Measurements from ENCODE around the gene SDC1.
A peak's percentile ranks its signal among the peaks of the same experiment; 100 is the strongest.

The SDC1 gene

DNA sequence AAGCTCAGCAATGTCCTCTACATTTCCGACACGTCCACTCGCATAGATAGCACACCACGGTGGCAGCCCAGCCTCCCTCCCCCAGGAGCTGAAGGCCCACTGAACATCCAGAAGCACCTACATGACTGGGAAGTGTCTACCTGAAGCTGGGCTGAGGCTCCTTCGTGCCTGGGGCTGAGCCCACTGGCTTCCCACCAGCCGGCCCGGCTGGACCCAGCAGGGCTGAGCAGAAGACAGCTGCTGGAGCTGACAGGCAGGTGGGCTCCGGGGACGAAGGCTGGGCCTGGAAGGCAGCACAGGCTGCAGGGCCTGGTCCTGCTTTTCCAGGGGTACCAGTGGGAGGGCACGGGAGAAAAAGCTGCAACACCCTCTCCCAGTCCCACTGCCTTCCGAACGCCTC is 13.5 kb downstream of the SDC1 start:
- H3K36me3 ChIP-seq (ENCODE audit: control insufficient read depth, insufficient read depth, low read length, severe bottlenecking) = no peaks in the 10 kb centered on the region
- peaks cover 27% of the 10 kb centered on the region for H3K4me1 ChIP-seq (ENCODE audit: control insufficient read depth, insufficient read depth, low read length)
- DNase-seq (ENCODE audit: low read depth) = no peak
- H3K27me3 ChIP-seq (replicated peaks; ENCODE audit: control insufficient read depth, insufficient read depth, low read length) = no peaks in the 10 kb centered on the region
- no peak overlapping the region for H3K4me3 ChIP-seq (ENCODE audit: low read length)
- no peaks in the 10 kb centered on the region for H3K9me3 ChIP-seq (ENCODE audit: control insufficient read depth, low read length)
- no peak overlapping the region for H3K9ac ChIP-seq (ENCODE audit: low read length)

GRCh38 chr2:20210462-20210861 is 14.5 kb downstream of the SDC1 start:
- no peak for DNase-seq (ENCODE audit: low read depth)
- Histone ChIP-seq H3K9ac (ENCODE audit: low read length) (no peak overlapping the region), H3K9me3 (ENCODE audit: control insufficient read depth, low read length) (no peaks in the 10 kb centered on the region), H3K4me1 (ENCODE audit: control insufficient read depth, insufficient read depth, low read length) (peaks cover 27% of the 10 kb centered on the region), H3K4me3 (ENCODE audit: low read length) (no peak overlapping the region), H3K27me3 (replicated peaks; ENCODE audit: control insufficient read depth, insufficient read depth, low read length) (no peaks in the 10 kb centered on the region), H3K36me3 (ENCODE audit: control insufficient read depth, insufficient read depth, low read length, severe bottlenecking) (no peaks in the 10 kb centered on the region)

DNA sequence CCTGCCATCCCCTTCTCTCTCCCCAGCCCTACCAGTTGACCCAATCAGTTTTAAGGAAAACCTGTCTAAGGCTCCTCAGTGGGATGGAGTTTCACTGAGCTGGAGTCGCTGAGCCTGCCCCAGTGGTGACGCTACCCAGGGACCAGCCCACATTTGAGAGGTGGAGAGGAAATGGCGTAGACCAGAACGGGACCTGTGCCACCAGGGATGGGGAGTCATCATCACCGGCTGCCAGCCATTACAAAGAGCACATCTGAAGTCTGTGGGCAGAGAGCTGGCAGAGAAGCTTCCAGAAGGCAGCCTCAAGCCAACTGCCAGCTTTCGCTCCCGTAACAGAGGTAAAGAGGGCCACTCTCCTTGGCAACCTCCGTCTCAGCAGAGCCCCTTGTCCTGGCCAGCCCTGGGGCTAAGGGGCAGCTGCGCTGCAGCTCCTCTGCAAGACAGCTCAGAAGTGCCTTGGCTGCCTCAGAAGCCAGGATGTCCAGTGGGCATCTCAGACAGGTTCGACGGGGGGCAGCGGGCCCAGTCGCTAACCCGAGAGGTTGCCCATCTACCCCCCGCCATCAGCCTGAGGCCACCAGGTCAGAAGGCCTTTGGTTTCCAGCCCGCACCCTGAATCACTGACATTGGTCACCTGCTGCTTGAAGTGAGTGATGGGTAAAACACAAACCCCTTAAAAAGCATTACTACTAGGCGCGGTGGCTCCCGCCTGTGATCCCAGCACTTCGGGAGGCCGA is 15.4 kb downstream of the SDC1 start:
- no peak overlapping the region for H3K4me3 ChIP-seq (ENCODE audit: low read length)
- H3K27me3 ChIP-seq (replicated peaks; ENCODE audit: control insufficient read depth, insufficient read depth, low read length) = no peaks in the 10 kb centered on the region
- no peak overlapping the region for H3K9ac ChIP-seq (ENCODE audit: low read length)
- no peak for DNase-seq (ENCODE audit: low read depth)
- no peaks in the 10 kb centered on the region for H3K9me3 ChIP-seq (ENCODE audit: control insufficient read depth, low read length)
- peaks cover 27% of the 10 kb centered on the region for H3K4me1 ChIP-seq (ENCODE audit: control insufficient read depth, insufficient read depth, low read length)
- H3K36me3 ChIP-seq (ENCODE audit: control insufficient read depth, insufficient read depth, low read length, severe bottlenecking) = no peaks in the 10 kb centered on the region

GRCh38 chr2:20208476-20208859 is 16.5 kb downstream of the SDC1 start:
- Histone ChIP-seq H3K9me3 (ENCODE audit: control insufficient read depth, low read length) (no peaks in the 10 kb centered on the region), H3K36me3 (ENCODE audit: control insufficient read depth, insufficient read depth, low read length, severe bottlenecking) (no peaks in the 10 kb centered on the region), H3K27me3 (replicated peaks; ENCODE audit: control insufficient read depth, insufficient read depth, low read length) (no peaks in the 10 kb centered on the region), H3K4me3 (ENCODE audit: low read length) (no peak overlapping the region), H3K9ac (ENCODE audit: low read length) (peak overlapping the region; percentile 49), H3K4me1 (ENCODE audit: control insufficient read depth, insufficient read depth, low read length) (peaks cover 21% of the 10 kb centered on the region)
- DNase-seq (ENCODE audit: low read depth) = no peak

GRCh38 chr2:20207051-20207450 is 17.9 kb downstream of the SDC1 start:
- Histone ChIP-seq H3K9ac (ENCODE audit: low read length) (no peak overlapping the region), H3K27me3 (replicated peaks; ENCODE audit: control insufficient read depth, insufficient read depth, low read length) (no peaks in the 10 kb centered on the region), H3K4me3 (ENCODE audit: low read length) (no peak overlapping the region), H3K36me3 (ENCODE audit: control insufficient read depth, insufficient read depth, low read length, severe bottlenecking) (no peaks in the 10 kb centered on the region), H3K4me1 (ENCODE audit: control insufficient read depth, insufficient read depth, low read length) (peaks cover 15% of the 10 kb centered on the region), H3K9me3 (ENCODE audit: control insufficient read depth, low read length) (no peaks in the 10 kb centered on the region)
- no peak for DNase-seq (ENCODE audit: low read depth)

- no peaks in the 10 kb centered on the region for H3K36me3 ChIP-seq (ENCODE audit: control insufficient read depth, insufficient read depth, low read length, severe bottlenecking)
Measured at GRCh38 chr2:20205915-20206524, 18.9 kb downstream of the SDC1 start.

GRCh38 chr2:20205069-20205468 is 19.9 kb downstream of the SDC1 start:
- Histone ChIP-seq H3K36me3 (ENCODE audit: control insufficient read depth, insufficient read depth, low read length, severe bottlenecking) (no peaks in the 10 kb centered on the region), H3K4me3 (ENCODE audit: low read length) (no peak overlapping the region), H3K9me3 (ENCODE audit: control insufficient read depth, low read length) (no peaks in the 10 kb centered on the region), H3K9ac (ENCODE audit: low read length) (no peak overlapping the region), H3K4me1 (ENCODE audit: control insufficient read depth, insufficient read depth, low read length) (peaks cover 15% of the 10 kb centered on the region), H3K27me3 (replicated peaks; ENCODE audit: control insufficient read depth, insufficient read depth, low read length) (no peaks in the 10 kb centered on the region)
- no peak for DNase-seq (ENCODE audit: low read depth)

More at GRCh38 chr2:20205915-20206524, 18.9 kb downstream of the SDC1 start:
- Histone ChIP-seq H3K27me3 (replicated peaks; ENCODE audit: control insufficient read depth, insufficient read depth, low read length) (no peaks in the 10 kb centered on the region), H3K9me3 (ENCODE audit: control insufficient read depth, low read length) (no peaks in the 10 kb centered on the region), H3K9ac (ENCODE audit: low read length) (no peak overlapping the region), H3K4me3 (ENCODE audit: low read length) (no peak overlapping the region), H3K4me1 (ENCODE audit: control insufficient read depth, insufficient read depth, low read length) (peaks cover 15% of the 10 kb centered on the region)
- DNase-seq (ENCODE audit: low read depth) = no peak

DNA sequence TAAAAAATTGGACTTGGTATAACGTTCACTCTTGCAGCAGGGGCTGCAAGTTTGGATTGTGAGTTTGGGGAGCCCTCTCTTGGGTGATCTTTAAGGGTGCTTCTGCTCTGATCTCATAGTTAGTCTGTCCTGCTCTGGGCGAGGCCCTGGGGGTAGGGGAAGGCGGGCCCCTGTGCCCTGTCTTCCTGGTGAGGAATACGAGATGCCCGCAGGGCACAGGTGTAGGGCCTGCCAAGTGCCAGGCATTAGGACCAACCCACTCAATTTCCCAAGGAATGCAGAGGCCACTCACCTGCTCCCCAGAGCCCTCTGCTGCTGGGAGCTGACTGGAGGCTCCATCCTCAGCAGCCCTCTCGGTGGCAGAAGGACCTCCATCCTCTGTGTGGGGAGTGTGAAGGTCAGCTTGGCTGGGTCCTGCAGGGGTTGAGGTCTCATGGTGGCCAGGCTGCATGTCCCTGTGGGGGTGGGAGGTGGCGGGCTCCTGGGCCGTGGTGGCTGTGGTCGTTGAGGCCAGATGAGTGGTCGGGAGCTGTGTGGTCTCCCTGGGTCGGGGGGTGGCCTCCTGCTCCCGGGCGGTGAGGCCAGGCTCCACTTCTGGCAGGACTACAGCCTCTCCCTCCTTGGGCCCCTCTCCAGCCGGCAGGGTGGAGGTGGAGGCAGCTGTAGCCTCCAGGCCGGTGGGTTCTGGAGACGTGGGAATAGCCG is 21.3 kb downstream of the SDC1 start:
- H3K9ac ChIP-seq (ENCODE audit: low read length) = no peak overlapping the region
- no peak overlapping the region for H3K4me3 ChIP-seq (ENCODE audit: low read length)
- no peaks in the 10 kb centered on the region for H3K36me3 ChIP-seq (ENCODE audit: control insufficient read depth, insufficient read depth, low read length, severe bottlenecking)
- DNase-seq (ENCODE audit: low read depth) = no peak
- H3K27me3 ChIP-seq (replicated peaks; ENCODE audit: control insufficient read depth, insufficient read depth, low read length) = no peaks in the 10 kb centered on the region
- peaks cover 13% of the 10 kb centered on the region for H3K4me1 ChIP-seq (ENCODE audit: control insufficient read depth, insufficient read depth, low read length)
- H3K9me3 ChIP-seq (ENCODE audit: control insufficient read depth, low read length) = no peaks in the 10 kb centered on the region

DNA sequence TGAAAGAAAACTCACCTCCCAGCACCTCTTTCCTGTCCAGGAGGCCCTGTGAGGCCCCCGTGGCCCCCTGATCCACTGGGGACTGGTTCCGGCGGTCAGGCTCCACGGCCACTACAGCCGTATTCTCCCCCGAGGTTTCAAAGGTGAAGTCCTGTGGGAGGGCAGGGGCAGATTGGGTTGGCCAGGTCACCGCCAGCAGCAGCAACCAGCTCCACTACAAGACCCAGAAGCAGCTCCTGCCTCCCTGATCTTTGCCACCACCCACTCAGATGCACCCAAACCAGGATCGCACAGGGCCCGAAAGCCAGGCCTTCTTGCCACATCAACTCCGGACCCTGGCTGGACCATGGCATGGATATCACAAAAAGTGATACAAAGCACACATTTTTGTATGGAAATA is 21.9 kb downstream of the SDC1 start:
- H3K4me3 ChIP-seq (ENCODE audit: low read length) = no peak overlapping the region
- H3K4me1 ChIP-seq (ENCODE audit: control insufficient read depth, insufficient read depth, low read length) = peaks cover 7% of the 10 kb centered on the region
- no peaks in the 10 kb centered on the region for H3K9me3 ChIP-seq (ENCODE audit: control insufficient read depth, low read length)
- no peaks in the 10 kb centered on the region for H3K27me3 ChIP-seq (replicated peaks; ENCODE audit: control insufficient read depth, insufficient read depth, low read length)
- H3K9ac ChIP-seq (ENCODE audit: low read length) = no peak overlapping the region
- no peak for DNase-seq (ENCODE audit: low read depth)
- H3K36me3 ChIP-seq (ENCODE audit: control insufficient read depth, insufficient read depth, low read length, severe bottlenecking) = no peaks in the 10 kb centered on the region

DNA sequence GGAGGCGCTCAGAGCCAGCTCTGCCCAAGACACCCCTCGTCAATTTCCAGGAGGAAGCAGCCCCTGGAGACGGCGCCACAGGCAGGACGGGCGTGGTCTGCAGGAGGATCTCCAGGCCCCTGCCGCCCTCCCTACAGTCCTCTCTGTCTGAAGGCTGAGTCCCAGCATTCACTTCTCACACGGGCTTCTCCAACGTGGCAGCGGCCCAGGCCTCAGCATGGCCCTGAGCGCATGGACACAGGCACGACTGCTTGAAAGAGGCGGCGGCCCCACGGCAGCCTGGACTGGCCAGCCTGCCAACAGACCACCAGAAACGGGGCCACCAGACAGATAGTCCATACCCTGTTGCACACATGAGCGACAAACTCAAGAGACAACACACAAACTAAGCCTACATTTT is 23.3 kb downstream of the SDC1 start:
- no peak overlapping the region for H3K4me3 ChIP-seq (ENCODE audit: low read length)

DNA sequence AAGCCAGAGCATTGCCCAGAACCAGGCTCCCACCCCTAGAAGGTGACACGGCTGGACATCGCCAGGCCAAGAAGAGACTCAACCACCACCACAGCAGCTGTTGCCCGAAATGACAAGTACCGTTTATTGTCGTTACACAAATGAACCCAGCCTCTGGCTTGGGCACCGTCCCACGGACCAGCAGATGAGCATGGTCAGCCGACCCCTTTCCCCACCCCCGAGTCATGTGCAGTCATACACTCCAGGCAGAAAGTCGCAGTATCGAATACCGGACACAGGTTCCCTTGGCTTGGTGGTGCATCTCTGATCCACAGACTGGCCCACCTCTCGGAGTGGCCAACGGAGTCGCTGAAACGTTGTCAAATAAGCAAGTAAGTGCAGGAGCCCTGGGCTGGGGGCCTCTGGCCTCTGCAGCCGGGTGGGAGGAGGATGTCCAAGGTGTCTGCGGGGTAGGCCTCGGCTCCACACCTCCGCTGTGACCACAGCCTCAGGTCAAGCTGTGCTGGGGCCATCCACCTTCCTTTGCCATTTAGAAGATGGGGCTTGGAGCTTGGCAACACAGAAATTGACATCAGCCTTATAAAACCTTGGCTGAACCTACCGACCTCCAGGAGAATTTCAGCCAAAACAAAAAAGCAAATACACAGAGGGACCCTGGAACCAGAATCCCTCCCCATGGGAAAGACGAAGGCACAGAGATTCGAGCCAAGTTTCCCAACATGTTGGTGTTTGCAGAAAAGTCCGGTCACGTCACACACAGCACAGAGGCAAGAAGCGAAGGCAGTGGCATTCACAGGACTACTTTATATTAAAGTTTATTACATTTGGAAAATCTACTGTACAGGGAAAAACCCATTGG is 24.0 kb downstream of the SDC1 start:
- no peaks in the 10 kb centered on the region for H3K27me3 ChIP-seq (replicated peaks; ENCODE audit: control insufficient read depth, insufficient read depth, low read length)
- no peak overlapping the region for H3K9ac ChIP-seq (ENCODE audit: low read length)
- no peak for DNase-seq (ENCODE audit: low read depth)
- no peaks in the 10 kb centered on the region for H3K9me3 ChIP-seq (ENCODE audit: control insufficient read depth, low read length)
- no peak overlapping the region for H3K4me3 ChIP-seq (ENCODE audit: low read length)
- no peaks in the 10 kb centered on the region for H3K36me3 ChIP-seq (ENCODE audit: control insufficient read depth, insufficient read depth, low read length, severe bottlenecking)
- H3K4me1 ChIP-seq (ENCODE audit: control insufficient read depth, insufficient read depth, low read length) = no peaks in the 10 kb centered on the region

More for the DNA sequence above, 23.3 kb downstream of the SDC1 start:
- no peaks in the 10 kb centered on the region for H3K27me3 ChIP-seq (replicated peaks; ENCODE audit: control insufficient read depth, insufficient read depth, low read length)
- no peak for DNase-seq (ENCODE audit: low read depth)
- H3K36me3 ChIP-seq (ENCODE audit: control insufficient read depth, insufficient read depth, low read length, severe bottlenecking) = no peaks in the 10 kb centered on the region
- no peak overlapping the region for H3K9ac ChIP-seq (ENCODE audit: low read length)
- no peaks in the 10 kb centered on the region for H3K4me1 ChIP-seq (ENCODE audit: control insufficient read depth, insufficient read depth, low read length)
- no peaks in the 10 kb centered on the region for H3K9me3 ChIP-seq (ENCODE audit: control insufficient read depth, low read length)
